Cardiac muscle cell (in vitro differentiated cells and primary cell): ENCODE results near the gene AIMP2. TPM values are rescaled to one million over a fixed set of nuclear protein-coding genes. Genes with fewer than 3 reads are reported as not detected.
"Not testable (repeated sequence)": the region's sequence is repeated elsewhere in the genome, so short reads cannot be mapped to it uniquely, and the experiment has no call there.

Experiments used
- DNase-seq, 2 donors: peaks; one replicate each; pipeline versions ENCODE4 v3.0.0 to v3.0.0-alpha.2; 2010 to 2017; ENCODE audit warnings: low read depth in 1 of 2, low spot score in 1 of 2
- H3K27ac ChIP-seq: fragments of 200-600 bp; sonication (generic); 2 replicates; pipeline ENCODE4 v1.5.1; 2016
- H3K27me3 ChIP-seq: fragments of 200-600 bp; sonication (generic); 2 replicates; pipeline ENCODE4 v1.6.0; 2016; ENCODE audit warnings: control low read depth
- H3K36me3 ChIP-seq: fragments of 200-600 bp; sonication (generic); 2 replicates; pipeline ENCODE4 v1.5.1; 2016; ENCODE audit warnings: control low read depth
- H3K4me1 ChIP-seq: fragments of 200-600 bp; sonication (generic); 2 replicates; pipeline ENCODE4 v1.8.1; 2017; ENCODE audit warnings: low read depth, mild to moderate bottlenecking, mixed run types
- H3K4me3 ChIP-seq: fragments of 200-600 bp; sonication (generic); 2 replicates; pipeline ENCODE4 v1.5.1; 2016; ENCODE audit warnings: mild to moderate bottlenecking
- H3K9me3 ChIP-seq: fragments of 200-600 bp; sonication (generic); 2 replicates; pipeline ENCODE4 v1.5.1; 2017; ENCODE audit warnings: low read depth, mild to moderate bottlenecking, control low read depth
- polyA plus RNA-seq: library from polyadenylated mRNA; unstranded; fragments of >200 nt; fragmentation: Nextera tagmentation; extraction: Ambion mirVana; gene quantifications from 2 replicates; pipeline ENCODE4 v1.2.1, GENCODE V29; 2016
- total RNA-seq: library from RNA; depleted of rRNA; stranded (reverse); fragments of >200 nt; gene quantifications from 2 replicates; pipeline ENCODE4 v1.2.3, GENCODE V29; 2016
- TF ChIP-seq, protein P1 (sequence below): IDR thresholded peaks from 2 replicates; pipeline ENCODE4 v1.5.1; 2012; ENCODE audit warnings: low read depth, mild to moderate bottlenecking, low read length

Gene AIMP2
- total RNA-seq (44.3 and 66.5 TPM in 2 replicates), polyA plus RNA-seq (46.8 and 75.0 TPM in 2 replicates)

DNA sequence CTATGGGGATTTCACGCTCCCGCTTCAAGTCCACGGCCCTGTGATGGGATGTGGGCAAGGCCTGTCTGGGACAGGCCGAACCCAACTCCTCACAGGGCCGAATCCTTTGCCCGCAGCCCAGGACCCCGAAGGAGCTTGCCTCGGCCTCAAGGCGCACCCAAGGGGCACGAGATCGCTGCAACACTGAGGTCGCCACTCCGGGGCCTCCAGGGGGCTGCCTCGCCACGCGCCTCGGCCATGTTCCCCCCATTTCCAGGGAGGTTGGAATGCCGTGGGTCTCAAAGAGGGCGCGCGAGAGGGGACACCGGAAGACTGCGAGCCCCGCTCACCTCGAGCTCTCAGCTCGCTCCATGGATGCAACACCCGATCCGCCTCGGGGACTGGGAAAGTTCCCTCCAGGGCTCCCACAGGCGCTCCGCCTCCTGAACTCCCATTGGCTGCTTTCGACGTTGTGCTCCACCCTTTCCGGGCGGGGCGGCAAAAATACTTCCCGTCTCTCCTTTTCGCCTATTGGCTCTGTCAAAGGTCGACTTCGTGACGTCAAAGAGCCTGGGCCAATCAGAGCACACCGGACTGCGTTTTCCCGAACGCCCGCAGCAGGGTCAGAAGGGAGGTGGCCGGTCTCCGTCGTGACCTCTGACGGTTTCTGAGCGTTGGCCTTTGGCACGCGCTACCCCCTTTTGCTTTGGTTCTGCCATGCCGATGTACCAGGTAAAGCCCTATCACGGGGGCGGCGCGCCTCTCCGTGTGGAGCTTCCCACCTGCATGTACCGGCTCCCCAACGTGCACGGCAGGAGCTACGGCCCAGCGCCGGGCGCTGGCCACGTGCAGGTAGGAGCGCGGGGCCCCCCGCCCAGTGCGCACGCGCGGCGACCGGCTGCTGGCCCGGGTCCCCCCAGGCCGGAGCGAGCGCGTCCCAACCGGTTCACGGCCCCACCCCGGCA is at the start of gene AIMP2, which contains the start of gene PMS2:
AIMP2 (plus strand) TSS at position 605 of the 944 bp plus-strand sequence; CDS start at position 697, 92 bp downstream.
PMS2 (minus strand) TSS at position 382 of the 944 bp plus-strand sequence; CDS start at position 352, 30 bp downstream.
- Histone ChIP-seq H3K9me3 (no peaks in the 10 kb centered on the region), H3K4me1 (peaks cover 9% of the 10 kb centered on the region), H3K36me3 (no peaks in the 10 kb centered on the region), H3K4me3 (peak within 1 kb of the TSS; percentile 63), H3K27ac (peak within 1 kb of the TSS; percentile 95), H3K27me3 (no peaks in the 10 kb centered on the region)
- TF ChIP-seq, protein P1, sequence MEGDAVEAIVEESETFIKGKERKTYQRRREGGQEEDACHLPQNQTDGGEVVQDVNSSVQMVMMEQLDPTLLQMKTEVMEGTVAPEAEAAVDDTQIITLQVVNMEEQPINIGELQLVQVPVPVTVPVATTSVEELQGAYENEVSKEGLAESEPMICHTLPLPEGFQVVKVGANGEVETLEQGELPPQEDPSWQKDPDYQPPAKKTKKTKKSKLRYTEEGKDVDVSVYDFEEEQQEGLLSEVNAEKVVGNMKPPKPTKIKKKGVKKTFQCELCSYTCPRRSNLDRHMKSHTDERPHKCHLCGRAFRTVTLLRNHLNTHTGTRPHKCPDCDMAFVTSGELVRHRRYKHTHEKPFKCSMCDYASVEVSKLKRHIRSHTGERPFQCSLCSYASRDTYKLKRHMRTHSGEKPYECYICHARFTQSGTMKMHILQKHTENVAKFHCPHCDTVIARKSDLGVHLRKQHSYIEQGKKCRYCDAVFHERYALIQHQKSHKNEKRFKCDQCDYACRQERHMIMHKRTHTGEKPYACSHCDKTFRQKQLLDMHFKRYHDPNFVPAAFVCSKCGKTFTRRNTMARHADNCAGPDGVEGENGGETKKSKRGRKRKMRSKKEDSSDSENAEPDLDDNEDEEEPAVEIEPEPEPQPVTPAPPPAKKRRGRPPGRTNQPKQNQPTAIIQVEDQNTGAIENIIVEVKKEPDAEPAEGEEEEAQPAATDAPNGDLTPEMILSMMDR = no peak
- DNase-seq = peak; percentile 99

DNA sequence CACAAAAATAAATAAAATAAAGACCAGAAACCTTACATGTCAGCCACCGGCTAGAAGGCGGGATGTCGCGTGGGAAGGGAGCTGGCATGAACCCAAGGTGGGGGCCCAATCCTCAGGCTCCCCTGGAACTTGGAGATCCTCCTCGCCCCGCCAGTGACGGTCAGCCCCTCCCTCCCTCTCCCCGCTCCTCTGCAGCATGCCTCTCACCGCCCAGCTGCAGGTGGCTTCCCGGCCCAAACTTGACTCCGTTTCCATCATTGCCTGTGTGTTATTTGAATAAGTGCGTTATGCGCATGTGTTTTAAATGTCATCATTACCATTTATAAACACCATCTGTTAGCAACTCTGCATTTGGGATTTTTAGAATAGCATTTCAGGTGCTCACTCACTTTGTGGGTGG is 45.9 kb upstream of the AIMP2 start:
- H3K9me3 ChIP-seq, H3K27me3 ChIP-seq, H3K4me3 ChIP-seq, H3K36me3 ChIP-seq, H3K4me1 ChIP-seq, H3K27ac ChIP-seq, DNase-seq: not testable (repeated sequence)

DNA sequence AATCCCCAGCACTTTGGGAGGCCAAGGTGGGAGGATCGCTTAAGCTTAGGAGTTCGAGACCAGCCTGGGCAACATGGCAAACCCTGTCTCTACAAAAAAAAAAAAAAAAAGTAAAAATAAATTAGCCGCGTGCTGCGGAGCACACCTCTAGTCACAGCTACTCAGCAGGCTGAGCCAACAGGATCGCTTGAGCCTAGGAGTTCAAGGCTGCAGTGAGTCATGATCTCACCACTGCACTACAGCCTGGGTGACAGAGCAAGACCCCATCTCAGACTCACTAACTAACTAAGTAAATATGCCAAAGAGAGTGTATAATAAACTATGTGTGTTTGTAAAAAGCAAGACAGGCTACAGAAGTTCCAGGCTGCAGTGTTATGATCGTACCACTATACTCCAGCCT is 45.3 kb upstream of the AIMP2 start:
- H3K4me1 ChIP-seq, DNase-seq, H3K27me3 ChIP-seq, H3K4me3 ChIP-seq, H3K27ac ChIP-seq, H3K9me3 ChIP-seq, H3K36me3 ChIP-seq: not testable (repeated sequence)

DNA sequence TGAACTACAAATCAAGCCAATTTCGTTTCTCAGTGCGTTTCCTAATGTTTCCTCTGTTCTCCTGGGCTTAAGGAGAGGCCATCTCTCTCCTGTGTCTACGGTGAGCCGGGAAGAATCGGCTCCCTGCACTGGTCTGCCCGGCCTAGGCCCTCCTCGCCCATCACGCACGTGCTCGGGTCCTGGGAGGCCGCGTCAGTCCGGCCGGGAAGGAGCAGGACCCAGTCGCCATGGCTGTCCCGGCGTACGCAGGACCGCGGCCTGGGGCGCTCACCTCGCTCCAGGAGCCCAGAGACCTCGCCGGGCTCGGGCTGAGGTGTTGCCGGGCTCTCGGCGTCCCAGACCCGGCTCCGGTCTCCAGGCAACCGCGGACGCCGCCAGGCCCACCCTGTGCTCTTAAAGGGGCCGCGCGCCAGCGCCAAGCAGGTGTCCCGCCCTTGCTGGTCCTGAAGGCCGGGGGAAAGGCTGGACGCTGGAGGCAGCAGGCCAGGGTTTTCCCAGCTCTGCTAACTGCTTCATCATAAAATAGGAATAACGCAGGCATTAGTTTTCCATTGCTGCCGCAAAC is 38.6 kb upstream of the AIMP2 start, which contains the start of gene RSPH10B:
RSPH10B (minus strand) TSS at position 343 of the 565 bp plus-strand sequence. CDS start 3,573 bp downstream, outside the sequence.
- not testable (repeated sequence) for H3K27me3 ChIP-seq, H3K9me3 ChIP-seq, H3K36me3 ChIP-seq, H3K4me3 ChIP-seq, H3K4me1 ChIP-seq, H3K27ac ChIP-seq
- DNase-seq = peak in 1 of 2 donors; percentile 5

DNA sequence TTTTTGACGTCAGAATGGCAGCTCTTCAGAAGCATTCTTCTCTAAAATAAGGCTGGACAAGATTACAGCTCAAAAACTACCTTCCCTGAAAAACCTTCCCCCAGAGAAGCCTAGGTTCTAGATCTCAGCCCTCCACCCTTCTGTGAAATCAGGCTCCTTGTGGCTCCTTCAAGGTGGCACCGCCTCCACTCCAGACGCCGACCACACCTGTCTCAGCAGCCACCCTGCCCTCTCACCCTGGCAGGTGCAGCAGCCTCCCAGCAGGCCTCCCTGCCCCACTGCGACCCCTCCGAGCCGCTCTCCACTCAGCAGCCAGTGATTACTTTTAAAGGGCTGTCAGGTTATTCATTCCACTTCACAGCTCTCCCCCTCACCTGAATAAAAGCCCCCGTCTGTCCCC is 35.5 kb upstream of the AIMP2 start:
- H3K4me1 ChIP-seq, H3K27me3 ChIP-seq, H3K27ac ChIP-seq, H3K9me3 ChIP-seq, DNase-seq, H3K4me3 ChIP-seq, H3K36me3 ChIP-seq: not testable (repeated sequence)

DNA sequence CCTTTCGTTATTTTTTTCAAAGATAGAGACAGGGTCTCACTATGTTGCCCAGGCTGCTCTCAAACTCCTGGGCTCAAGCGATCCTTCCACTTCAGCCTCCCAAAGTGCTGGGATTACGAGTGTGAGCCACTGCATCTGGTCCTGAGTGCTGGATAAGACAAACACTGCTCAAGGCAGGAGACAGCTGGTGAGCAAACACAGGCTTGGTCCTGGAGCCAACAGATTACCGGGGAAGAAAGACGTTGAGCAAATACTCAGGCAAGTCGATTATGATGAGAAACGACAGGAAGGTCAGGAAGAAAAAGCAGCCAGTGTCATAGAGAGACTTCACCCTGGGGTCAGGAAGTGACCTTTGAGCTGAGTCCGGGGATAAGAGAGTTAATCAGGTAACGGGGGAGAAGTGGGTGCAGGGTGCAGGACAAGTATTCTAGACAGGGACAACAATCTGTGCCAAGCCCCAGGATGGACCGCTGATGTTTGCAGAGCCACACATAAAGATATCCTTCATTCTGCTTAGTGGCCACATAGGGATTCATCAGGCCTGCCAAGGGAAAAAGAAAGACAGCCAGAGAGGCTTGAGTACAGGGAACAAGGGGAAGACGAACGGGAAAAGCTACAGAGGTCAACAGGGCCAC is 29.3 kb upstream of the AIMP2 start:
- not testable (repeated sequence) for H3K27ac ChIP-seq, DNase-seq, H3K4me3 ChIP-seq

DNA sequence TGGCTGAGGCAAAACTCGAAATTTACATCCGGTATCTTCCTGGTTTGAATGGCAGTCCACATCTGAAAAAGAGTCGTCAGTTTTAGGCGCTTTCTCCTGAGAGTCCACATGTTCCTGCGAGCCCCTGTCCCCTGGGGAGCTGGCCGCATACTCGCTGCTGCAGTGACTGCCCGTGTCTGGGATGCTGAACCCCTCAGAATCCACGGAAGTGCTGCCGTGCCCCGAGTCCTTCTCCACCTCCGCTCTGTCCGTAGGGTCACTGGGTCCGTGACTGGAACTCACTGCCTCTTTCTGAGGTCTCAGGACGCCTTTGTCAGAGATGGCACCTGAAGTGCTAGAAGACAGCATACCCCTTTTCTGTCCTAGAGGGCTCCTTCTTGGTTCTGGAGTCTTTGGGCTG is 22.0 kb upstream of the AIMP2 start:
- H3K36me3 ChIP-seq = peaks cover 29% of the 10 kb centered on the region
- H3K27ac ChIP-seq, DNase-seq, H3K9me3 ChIP-seq, H3K4me3 ChIP-seq, H3K4me1 ChIP-seq, H3K27me3 ChIP-seq: not testable (repeated sequence)

More for the DNA sequence above, 29.3 kb upstream of the AIMP2 start:
- not testable (repeated sequence) for H3K36me3 ChIP-seq, H3K4me1 ChIP-seq, H3K27me3 ChIP-seq, H3K9me3 ChIP-seq

DNA sequence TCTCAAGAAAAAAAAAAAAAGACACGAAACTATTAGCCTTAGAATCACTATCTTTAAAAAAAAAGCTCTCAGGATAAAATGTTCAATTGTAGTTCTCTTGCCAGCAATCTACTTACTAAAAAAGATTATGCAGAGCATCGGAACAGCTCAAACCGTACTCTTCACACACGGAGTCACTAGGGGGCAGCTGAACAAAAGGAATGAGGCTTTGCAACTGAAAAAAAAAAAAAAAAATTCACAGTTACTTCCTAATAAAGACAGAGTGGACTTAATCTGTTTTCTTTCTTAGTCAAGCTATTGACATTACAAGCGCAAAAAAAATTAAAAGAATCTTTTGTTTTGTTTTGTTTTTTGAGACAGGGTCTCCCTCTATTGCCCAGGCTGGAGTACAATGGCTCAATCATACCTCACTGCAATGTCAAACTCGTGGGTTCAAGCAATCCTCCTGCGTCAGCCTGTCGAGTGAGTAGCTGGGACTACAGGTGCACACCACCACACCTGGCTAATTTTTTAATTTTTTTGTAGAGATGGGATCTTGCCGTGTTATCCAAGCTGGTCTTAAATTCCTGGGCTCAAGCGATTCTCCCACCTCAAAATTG is 11.8 kb upstream of the AIMP2 start:
- peak; percentile 48 to 79 for DNase-seq
- Histone ChIP-seq H3K27me3 (no peaks in the 10 kb centered on the region), H3K36me3 (peaks cover 39% of the 10 kb centered on the region), H3K4me3 (no peak overlapping the region), H3K9me3 (no peaks in the 10 kb centered on the region), H3K27ac (no peak overlapping the region), H3K4me1 (no peaks in the 10 kb centered on the region)
- TF ChIP-seq, protein P1 = peak; percentile 64
